ENCODE data around the gene ADAMTS17.

The ADAMTS17 gene

GRCh38 chr15:100200287-100200880, 141.4 kb downstream of the ADAMTS17 start:
- TF ChIP-seq, protein P1, sequence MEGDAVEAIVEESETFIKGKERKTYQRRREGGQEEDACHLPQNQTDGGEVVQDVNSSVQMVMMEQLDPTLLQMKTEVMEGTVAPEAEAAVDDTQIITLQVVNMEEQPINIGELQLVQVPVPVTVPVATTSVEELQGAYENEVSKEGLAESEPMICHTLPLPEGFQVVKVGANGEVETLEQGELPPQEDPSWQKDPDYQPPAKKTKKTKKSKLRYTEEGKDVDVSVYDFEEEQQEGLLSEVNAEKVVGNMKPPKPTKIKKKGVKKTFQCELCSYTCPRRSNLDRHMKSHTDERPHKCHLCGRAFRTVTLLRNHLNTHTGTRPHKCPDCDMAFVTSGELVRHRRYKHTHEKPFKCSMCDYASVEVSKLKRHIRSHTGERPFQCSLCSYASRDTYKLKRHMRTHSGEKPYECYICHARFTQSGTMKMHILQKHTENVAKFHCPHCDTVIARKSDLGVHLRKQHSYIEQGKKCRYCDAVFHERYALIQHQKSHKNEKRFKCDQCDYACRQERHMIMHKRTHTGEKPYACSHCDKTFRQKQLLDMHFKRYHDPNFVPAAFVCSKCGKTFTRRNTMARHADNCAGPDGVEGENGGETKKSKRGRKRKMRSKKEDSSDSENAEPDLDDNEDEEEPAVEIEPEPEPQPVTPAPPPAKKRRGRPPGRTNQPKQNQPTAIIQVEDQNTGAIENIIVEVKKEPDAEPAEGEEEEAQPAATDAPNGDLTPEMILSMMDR (IDR thresholded peaks at IDR 0.05; ENCODE audit: low read depth, low read length, missing control alignments) = no peak
- H3K4me3 ChIP-seq (ENCODE audit: low read depth, low read length) = no peak overlapping the region
- no peak for DNase-seq (ENCODE audit: low read depth)

DNA sequence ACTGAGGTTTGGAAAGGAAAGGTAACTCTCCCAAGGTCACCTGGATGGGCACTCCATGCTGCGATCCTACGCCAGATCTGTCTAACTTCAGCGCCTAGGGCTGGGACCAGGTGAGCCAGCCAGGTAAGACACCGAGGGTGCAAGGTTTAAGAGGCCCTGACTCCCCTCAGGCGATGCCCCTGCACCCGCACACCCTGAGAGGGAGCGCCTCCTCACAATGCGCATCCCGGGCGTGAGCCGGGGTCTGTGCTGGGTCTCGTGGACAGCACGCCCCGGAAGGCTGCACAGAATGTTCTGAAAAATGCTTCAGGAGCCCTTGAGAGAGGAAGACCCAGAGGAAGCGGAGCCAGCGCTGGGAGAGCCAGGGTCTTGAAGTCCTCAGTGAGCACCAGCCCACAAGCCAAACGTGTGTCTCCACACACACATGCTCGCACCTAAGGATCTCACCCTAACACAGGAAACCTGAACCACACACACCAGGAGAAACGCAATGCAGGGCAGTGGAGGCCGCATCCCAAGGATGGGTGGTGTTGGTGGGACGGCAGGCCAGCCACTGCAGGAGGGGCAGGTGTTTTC, 142.0 kb downstream of the ADAMTS17 start:
- no peak for DNase-seq (ENCODE audit: low read depth)
- TF ChIP-seq, protein P1 (IDR thresholded peaks at IDR 0.05; ENCODE audit: low read depth, low read length, missing control alignments) = no peak

DNA sequence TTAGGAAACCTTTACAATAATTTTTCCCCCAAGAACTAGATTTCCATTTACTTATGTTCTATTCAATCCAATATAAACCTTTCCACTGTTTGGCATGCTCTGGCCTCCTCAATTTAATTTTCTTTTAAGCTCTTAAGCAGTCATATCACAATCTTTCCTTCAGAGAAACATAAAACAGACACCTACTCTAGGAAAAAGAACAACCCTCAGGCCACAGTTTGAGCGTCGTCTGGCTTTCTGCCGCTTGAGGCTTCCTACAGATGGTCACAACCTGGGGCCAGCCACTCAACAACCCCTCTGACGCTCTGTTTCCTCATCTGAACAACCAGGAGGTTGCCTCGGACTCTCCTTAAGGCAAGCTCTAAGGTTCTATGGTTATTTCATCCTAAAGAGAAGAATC, 143.3 kb downstream of the ADAMTS17 start:
- DNase-seq (ENCODE audit: low read depth) = no peak
- H3K4me3 ChIP-seq (ENCODE audit: low read depth, low read length) = no peak overlapping the region
- TF ChIP-seq, protein P1 (IDR thresholded peaks at IDR 0.05; ENCODE audit: low read depth, low read length, missing control alignments) = no peak

More for the DNA sequence above, 142.0 kb downstream of the ADAMTS17 start:
- no peak overlapping the region for H3K4me3 ChIP-seq (ENCODE audit: low read depth, low read length)

DNA sequence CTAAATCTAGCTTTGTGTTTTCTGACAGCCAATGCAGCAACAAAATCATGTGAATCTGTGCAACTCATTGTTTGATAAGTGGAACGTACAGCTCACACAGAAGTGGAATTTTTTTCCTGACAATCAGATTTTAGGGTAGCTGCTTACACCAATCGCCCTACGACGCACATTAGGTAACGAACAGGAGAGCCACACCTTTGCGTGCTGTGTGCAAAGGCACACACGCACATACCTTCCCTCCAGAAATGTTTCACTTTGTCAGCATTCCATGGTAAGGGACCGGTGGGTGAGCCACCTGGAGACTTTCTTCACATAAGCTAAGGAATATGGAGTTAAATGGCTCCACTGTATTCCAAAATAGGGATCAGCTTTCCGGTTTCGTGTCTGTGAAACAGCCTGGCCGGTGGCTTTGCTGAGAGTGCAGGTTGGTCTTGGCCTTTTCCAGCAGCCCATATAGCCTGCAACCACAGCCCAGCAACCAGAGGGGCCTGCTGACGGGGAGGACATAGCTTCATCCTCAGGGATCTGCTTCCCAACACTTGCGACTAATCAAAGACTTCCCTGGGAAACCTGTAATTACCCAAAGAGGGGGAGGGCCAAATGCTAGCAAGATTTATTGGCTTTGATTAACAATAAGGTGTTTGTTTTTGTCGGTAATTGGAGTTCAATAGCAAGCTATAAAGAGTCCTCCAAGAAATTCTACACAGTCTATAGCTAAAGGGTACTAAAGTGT, 145.3 kb downstream of the ADAMTS17 start:
- DNase-seq (ENCODE audit: low read depth) = no peak
- H3K4me3 ChIP-seq (ENCODE audit: low read depth, low read length) = no peak overlapping the region

GRCh38 chr15:100194996-100195395, 146.8 kb downstream of the ADAMTS17 start:
- no peak for DNase-seq (ENCODE audit: low read depth)
- H3K4me3 ChIP-seq (ENCODE audit: low read depth, low read length) = no peak overlapping the region
- TF ChIP-seq, protein P1 (IDR thresholded peaks at IDR 0.05; ENCODE audit: low read depth, low read length, missing control alignments) = no peak

More for the DNA sequence above, 145.3 kb downstream of the ADAMTS17 start:
- TF ChIP-seq, protein P1 (IDR thresholded peaks at IDR 0.05; ENCODE audit: low read depth, low read length, missing control alignments) = no peak

- no peak overlapping the region for H3K4me3 ChIP-seq (ENCODE audit: low read depth, low read length)
- no peak for DNase-seq (ENCODE audit: low read depth)
- TF ChIP-seq, protein P1 (IDR thresholded peaks at IDR 0.05; ENCODE audit: low read depth, low read length, missing control alignments) = no peak
These were observed 148.4 kb downstream of the ADAMTS17 start for GRCh38 chr15:100193277-100193860.

Data from GM12864 (cell line).